Stimulated activated memory B cell treated with anti-CD40 and anti-IgM and Interleukin-4, amounts not matched to agents 10 μg/mL and 1 μg/mL and 100 μg/mL, for 72 hours (primary cell): ENCODE data around the gene ASPRV1.

Experiments used
- ATAC-seq: fragments of 150-1000 bp; cut with Tn5 transposase; 2 replicates; pipeline ENCODE4 v1.10.0; 2021
- H3K27ac Mint-ChIP-seq: one replicate; pipeline ENCODE4 v1.8.0; 2022; ENCODE audit warnings: mild to moderate bottlenecking, mixed read lengths
- H3K27me3 Mint-ChIP-seq: one replicate; pipeline ENCODE4 v1.8.0; 2022; ENCODE audit warnings: mixed read lengths
- H3K36me3 Mint-ChIP-seq: one replicate; pipeline ENCODE4 v1.8.0; 2022; ENCODE audit warnings: mixed read lengths
- H3K4me1 Mint-ChIP-seq: one replicate; pipeline ENCODE4 v1.8.0; 2022; ENCODE audit warnings: mixed read lengths
- H3K4me3 Mint-ChIP-seq: one replicate; pipeline ENCODE4 v1.8.0; 2022; ENCODE audit warnings: mild to moderate bottlenecking, moderate library complexity, mixed read lengths
- H3K9me3 Mint-ChIP-seq: one replicate; pipeline ENCODE4 v1.8.0; 2022; ENCODE audit warnings: mixed read lengths

Gene ASPRV1

GRCh38 chr2:69943843-69944525 lies 17.4 kb downstream of the ASPRV1 start:
- no peaks in the 10 kb centered on the region for H3K9me3 Mint-ChIP-seq

GRCh38 chr2:69943000-69943842 lies 18.2 kb downstream of the ASPRV1 start:
- peaks cover 44% of the 10 kb centered on the region for H3K36me3 Mint-ChIP-seq
- ATAC-seq = no peak
- H3K27me3 Mint-ChIP-seq = no peaks in the 10 kb centered on the region
- no peaks in the 10 kb centered on the region for H3K9me3 Mint-ChIP-seq
- no peak overlapping the region for H3K4me3 Mint-ChIP-seq
- no peak overlapping the region for H3K27ac Mint-ChIP-seq
- H3K4me1 Mint-ChIP-seq = peaks cover 17% of the 10 kb centered on the region

More at GRCh38 chr2:69943843-69944525, 17.4 kb downstream of the ASPRV1 start:
- peaks cover 17% of the 10 kb centered on the region for H3K4me1 Mint-ChIP-seq
- H3K36me3 Mint-ChIP-seq = peaks cover 36% of the 10 kb centered on the region
- H3K27ac Mint-ChIP-seq = no peak overlapping the region
- no peak for ATAC-seq
- H3K4me3 Mint-ChIP-seq = no peak overlapping the region
- H3K27me3 Mint-ChIP-seq = no peaks in the 10 kb centered on the region

- Mint-ChIP-seq H3K4me1 (peaks cover 3% of the 10 kb centered on the region), H3K4me3 (no peak overlapping the region), H3K27me3 (no peaks in the 10 kb centered on the region), H3K9me3 (no peaks in the 10 kb centered on the region), H3K36me3 (peaks cover 67% of the 10 kb centered on the region), H3K27ac (no peak overlapping the region)
- no peak for ATAC-seq
Measured at GRCh38 chr2:69940691-69941090, 20.7 kb downstream of the ASPRV1 start.

- no peaks in the 10 kb centered on the region for H3K27me3 Mint-ChIP-seq
- no peaks in the 10 kb centered on the region for H3K9me3 Mint-ChIP-seq
- peaks cover under 1% of the 10 kb centered on the region for H3K4me1 Mint-ChIP-seq
- ATAC-seq = no peak
- H3K27ac Mint-ChIP-seq = no peak overlapping the region
- no peak overlapping the region for H3K4me3 Mint-ChIP-seq
- H3K36me3 Mint-ChIP-seq = peaks cover 69% of the 10 kb centered on the region
Measured at GRCh38 chr2:69939722-69940121, 21.7 kb downstream of the ASPRV1 start.

- no peak overlapping the region for H3K27ac Mint-ChIP-seq
Measured at GRCh38 chr2:69937968-69938367, 23.5 kb downstream of the ASPRV1 start.

GRCh38 chr2:69936906-69937305 lies 24.5 kb downstream of the ASPRV1 start:
- Mint-ChIP-seq H3K9me3 (no peaks in the 10 kb centered on the region), H3K27me3 (no peaks in the 10 kb centered on the region), H3K4me3 (no peak overlapping the region), H3K4me1 (peaks cover 16% of the 10 kb centered on the region), H3K36me3 (peaks cover 60% of the 10 kb centered on the region), H3K27ac (no peak overlapping the region)
- no peak for ATAC-seq

More at GRCh38 chr2:69937968-69938367, 23.5 kb downstream of the ASPRV1 start:
- no peaks in the 10 kb centered on the region for H3K9me3 Mint-ChIP-seq
- no peaks in the 10 kb centered on the region for H3K27me3 Mint-ChIP-seq
- no peak for ATAC-seq
- no peak overlapping the region for H3K4me3 Mint-ChIP-seq
- H3K4me1 Mint-ChIP-seq = peaks cover 11% of the 10 kb centered on the region
- peaks cover 67% of the 10 kb centered on the region for H3K36me3 Mint-ChIP-seq

GRCh38 chr2:69935011-69935410 lies 26.4 kb downstream of the ASPRV1 start:
- Mint-ChIP-seq H3K9me3 (no peaks in the 10 kb centered on the region), H3K27ac (no peak overlapping the region), H3K36me3 (peaks cover 56% of the 10 kb centered on the region), H3K4me3 (no peak overlapping the region), H3K4me1 (peaks cover 22% of the 10 kb centered on the region), H3K27me3 (no peaks in the 10 kb centered on the region)
- no peak for ATAC-seq

GRCh38 chr2:69934614-69934908 lies 26.9 kb downstream of the ASPRV1 start:
- ATAC-seq = no peak
- Mint-ChIP-seq H3K27ac (peak overlapping the region; percentile 26), H3K9me3 (no peaks in the 10 kb centered on the region), H3K36me3 (peaks cover 51% of the 10 kb centered on the region), H3K27me3 (no peaks in the 10 kb centered on the region), H3K4me1 (peaks cover 22% of the 10 kb centered on the region), H3K4me3 (no peak overlapping the region)

- H3K9me3 Mint-ChIP-seq = no peaks in the 10 kb centered on the region
- no peaks in the 10 kb centered on the region for H3K27me3 Mint-ChIP-seq
- no peak for ATAC-seq
- peaks cover 47% of the 10 kb centered on the region for H3K36me3 Mint-ChIP-seq
- peaks cover 22% of the 10 kb centered on the region for H3K4me1 Mint-ChIP-seq
- H3K27ac Mint-ChIP-seq = peak overlapping the region; percentile 26
- no peak overlapping the region for H3K4me3 Mint-ChIP-seq
Measured at GRCh38 chr2:69933839-69934613, 27.4 kb downstream of the ASPRV1 start.

- peak overlapping the region; percentile 26 for H3K27ac Mint-ChIP-seq
- no peaks in the 10 kb centered on the region for H3K27me3 Mint-ChIP-seq
- H3K4me1 Mint-ChIP-seq = peaks cover 22% of the 10 kb centered on the region
- no peaks in the 10 kb centered on the region for H3K9me3 Mint-ChIP-seq
- ATAC-seq = no peak
- peaks cover 40% of the 10 kb centered on the region for H3K36me3 Mint-ChIP-seq
- H3K4me3 Mint-ChIP-seq = no peak overlapping the region
Measured at GRCh38 chr2:69933254-69933828, 28.1 kb downstream of the ASPRV1 start.

GRCh38 chr2:69932596-69932922 lies 28.9 kb downstream of the ASPRV1 start:
- no peak for ATAC-seq
- H3K27ac Mint-ChIP-seq = peak overlapping the region; percentile 46
- H3K9me3 Mint-ChIP-seq = no peaks in the 10 kb centered on the region
- no peaks in the 10 kb centered on the region for H3K27me3 Mint-ChIP-seq
- no peak overlapping the region for H3K4me3 Mint-ChIP-seq
- H3K4me1 Mint-ChIP-seq = peaks cover 22% of the 10 kb centered on the region
- H3K36me3 Mint-ChIP-seq = peaks cover 33% of the 10 kb centered on the region

- Mint-ChIP-seq H3K9me3 (no peaks in the 10 kb centered on the region), H3K4me1 (peaks cover 22% of the 10 kb centered on the region), H3K27me3 (no peaks in the 10 kb centered on the region), H3K4me3 (no peak overlapping the region), H3K27ac (peak overlapping the region; percentile 46), H3K36me3 (peaks cover 29% of the 10 kb centered on the region)
- ATAC-seq = no peak
Measured at GRCh38 chr2:69931832-69932595, 29.4 kb downstream of the ASPRV1 start.

- no peak overlapping the region for H3K27ac Mint-ChIP-seq
- no peaks in the 10 kb centered on the region for H3K9me3 Mint-ChIP-seq
- H3K36me3 Mint-ChIP-seq = peaks cover 36% of the 10 kb centered on the region
- peaks cover 11% of the 10 kb centered on the region for H3K4me1 Mint-ChIP-seq
- no peaks in the 10 kb centered on the region for H3K27me3 Mint-ChIP-seq
- H3K4me3 Mint-ChIP-seq = no peak overlapping the region
- ATAC-seq = no peak
Measured at GRCh38 chr2:69926849-69927515, 34.4 kb downstream of the ASPRV1 start.

- Mint-ChIP-seq H3K4me3 (no peak overlapping the region), H3K27me3 (no peaks in the 10 kb centered on the region), H3K36me3 (peaks cover 43% of the 10 kb centered on the region), H3K9me3 (no peaks in the 10 kb centered on the region), H3K4me1 (peaks cover 8% of the 10 kb centered on the region), H3K27ac (no peak overlapping the region)
- ATAC-seq = no peak
Measured at GRCh38 chr2:69923116-69923515, 38.3 kb downstream of the ASPRV1 start.
